Osteoblast (primary cell): Measurements from ENCODE around the gene CHRNB1. TPM values are rescaled to one million over a fixed set of nuclear protein-coding genes. Genes with fewer than 3 reads are reported as not detected.

Experiments used
- DNase-seq: peaks from one replicate; pipeline ENCODE4 v3.0.0; 2011; ENCODE audit warnings: low spot score, mixed read lengths; ENCODE audit not compliant: insufficient read length; ENCODE audit errors: missing footprints
- H2AFZ ChIP-seq: 2 replicates; pipeline ENCODE4 v1.6.0; 2011; ENCODE audit warnings: mild to moderate bottlenecking, low read length
- H3K27ac ChIP-seq: 2 replicates; pipeline ENCODE4 v1.5.1; 2011; ENCODE audit warnings: mild to moderate bottlenecking, low read depth, low read length, moderate library complexity
- H3K27me3 ChIP-seq: 2 replicates; pipeline ENCODE4 v1.6.0; 2012; ENCODE audit warnings: mild to moderate bottlenecking, control low read depth, inconsistent platforms, low read length, moderate library complexity; ENCODE audit not compliant: insufficient read depth
- H3K36me3 ChIP-seq: 2 replicates; pipeline ENCODE4 v1.5.1; 2011; ENCODE audit warnings: mild to moderate bottlenecking, low read length, control low read depth, moderate library complexity; ENCODE audit not compliant: insufficient read depth
- H3K4me1 ChIP-seq: 2 replicates; pipeline ENCODE4 v1.5.1; 2011; ENCODE audit warnings: mild to moderate bottlenecking, low read length, control low read depth, moderate library complexity; ENCODE audit not compliant: insufficient read depth
- H3K4me2 ChIP-seq: 2 replicates; pipeline ENCODE4 v1.6.0; 2011; ENCODE audit warnings: mild to moderate bottlenecking, low read length; ENCODE audit not compliant: insufficient read depth
- H3K4me3 ChIP-seq: fragments of 200-600 bp; sonication (generic); 3 replicates; pipeline ENCODE4 v1.5.1; 2012; ENCODE audit warnings: mild to moderate bottlenecking, low read length, inconsistent platforms; ENCODE audit not compliant: insufficient read depth
- H3K79me2 ChIP-seq: 2 replicates; pipeline ENCODE4 v1.6.0; 2012; ENCODE audit warnings: mild to moderate bottlenecking, low read length, control low read depth, inconsistent platforms; ENCODE audit not compliant: insufficient read depth
- H3K9me3 ChIP-seq: 2 replicates; pipeline ENCODE4 v1.5.1; 2011; ENCODE audit warnings: low read depth, low read length, control low read depth
- H4K20me1 ChIP-seq: 2 replicates; pipeline ENCODE4 v1.6.0; 2012; ENCODE audit warnings: mild to moderate bottlenecking, low read length, control low read depth; ENCODE audit not compliant: insufficient read depth
- total RNA-seq: library from RNA; depleted of rRNA; stranded (reverse); fragments of >200 nt; gene quantifications from 2 replicates; pipeline ENCODE4 v1.2.3, GENCODE V29; 2012
- TF ChIP-seq, protein P1 (sequence below): IDR thresholded peaks from 2 replicates; pipeline ENCODE4 v1.5.1; 2011; ENCODE audit warnings: mild to moderate bottlenecking, low read depth, low read length, moderate library complexity; ENCODE audit errors: extremely low read depth

Gene CHRNB1
- total RNA-seq, 1 donor, result 5.4 TPM

DNA sequence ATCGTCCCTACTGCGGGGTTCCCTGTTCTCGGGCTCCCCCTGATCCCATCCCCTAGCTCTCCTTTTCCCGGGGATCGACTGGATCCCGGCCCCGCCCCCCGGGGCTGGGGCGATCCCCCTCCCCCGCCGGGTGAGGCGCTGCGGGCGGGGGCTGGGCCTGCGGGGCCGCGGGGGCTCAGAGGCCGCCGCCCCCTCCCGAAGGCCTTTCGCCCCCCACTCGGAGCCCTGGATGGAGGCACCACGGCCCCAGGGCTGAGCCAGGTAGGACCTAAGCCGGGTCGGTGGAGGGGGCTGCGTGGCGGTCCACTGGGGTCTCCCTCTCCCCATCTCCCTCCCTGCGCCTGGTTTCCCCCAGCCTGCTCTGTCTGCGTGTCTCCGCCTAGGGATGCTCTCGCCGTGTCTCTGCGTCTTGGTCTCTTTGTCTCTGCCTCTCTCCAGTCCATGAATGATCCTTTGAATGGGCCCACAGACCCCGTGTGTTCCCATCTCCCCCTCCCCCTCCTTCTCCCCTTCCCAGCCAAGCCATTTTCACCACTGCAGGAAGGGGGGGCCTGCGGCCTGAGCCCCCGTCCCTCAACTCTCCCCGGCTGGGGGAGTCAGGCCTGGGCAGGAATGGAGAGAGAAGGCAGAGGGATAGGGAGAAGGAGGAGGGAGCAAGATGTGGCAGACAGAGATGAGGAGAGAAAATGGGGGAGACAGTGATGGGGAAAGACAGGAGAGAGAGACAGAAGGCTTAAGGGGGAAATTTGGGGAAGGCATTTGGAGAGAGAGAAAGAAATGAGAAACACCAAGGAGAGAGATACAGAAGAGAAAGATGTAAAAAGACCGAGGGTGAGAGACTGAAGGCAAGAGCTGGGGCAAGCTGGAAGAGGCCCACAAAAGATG is 39.3 kb upstream of the CHRNB1 start:
- H3K27ac ChIP-seq, result peak overlapping the region; percentile 51

DNA sequence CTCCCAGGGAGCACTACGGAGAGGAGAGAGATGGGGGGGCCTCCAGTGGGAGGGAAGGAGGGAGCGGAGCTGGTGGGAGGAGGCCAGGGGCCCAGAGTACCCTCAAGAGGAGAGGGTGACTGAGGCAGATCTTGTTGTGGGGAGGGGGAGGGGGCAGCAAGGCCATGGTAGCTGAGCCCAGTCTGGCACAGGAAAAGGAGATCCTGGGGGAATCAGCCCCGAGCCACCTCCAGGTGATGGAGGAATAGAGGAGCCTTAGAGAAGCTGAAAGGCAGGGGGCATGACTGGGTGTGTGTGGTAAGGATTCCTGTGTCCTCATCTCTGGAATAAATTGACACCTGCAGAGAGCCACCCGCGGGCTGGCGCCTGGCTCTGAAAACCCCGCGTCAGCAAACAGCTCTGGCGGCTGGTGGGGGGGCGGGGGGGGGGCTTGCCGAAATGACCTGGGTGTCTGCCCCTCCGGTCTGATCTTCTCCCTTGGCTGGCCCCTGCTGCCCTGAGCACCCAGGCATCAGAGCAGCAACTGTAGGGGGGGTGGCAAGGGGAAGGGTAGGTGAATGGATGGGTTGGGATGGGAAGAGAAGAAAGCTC is 38.5 kb upstream of the CHRNB1 start:
- TF ChIP-seq, protein P1, sequence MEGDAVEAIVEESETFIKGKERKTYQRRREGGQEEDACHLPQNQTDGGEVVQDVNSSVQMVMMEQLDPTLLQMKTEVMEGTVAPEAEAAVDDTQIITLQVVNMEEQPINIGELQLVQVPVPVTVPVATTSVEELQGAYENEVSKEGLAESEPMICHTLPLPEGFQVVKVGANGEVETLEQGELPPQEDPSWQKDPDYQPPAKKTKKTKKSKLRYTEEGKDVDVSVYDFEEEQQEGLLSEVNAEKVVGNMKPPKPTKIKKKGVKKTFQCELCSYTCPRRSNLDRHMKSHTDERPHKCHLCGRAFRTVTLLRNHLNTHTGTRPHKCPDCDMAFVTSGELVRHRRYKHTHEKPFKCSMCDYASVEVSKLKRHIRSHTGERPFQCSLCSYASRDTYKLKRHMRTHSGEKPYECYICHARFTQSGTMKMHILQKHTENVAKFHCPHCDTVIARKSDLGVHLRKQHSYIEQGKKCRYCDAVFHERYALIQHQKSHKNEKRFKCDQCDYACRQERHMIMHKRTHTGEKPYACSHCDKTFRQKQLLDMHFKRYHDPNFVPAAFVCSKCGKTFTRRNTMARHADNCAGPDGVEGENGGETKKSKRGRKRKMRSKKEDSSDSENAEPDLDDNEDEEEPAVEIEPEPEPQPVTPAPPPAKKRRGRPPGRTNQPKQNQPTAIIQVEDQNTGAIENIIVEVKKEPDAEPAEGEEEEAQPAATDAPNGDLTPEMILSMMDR, result no peak
- Histone ChIP-seq H3K36me3 (peaks cover 22% of the 10 kb centered on the region), H3K9me3 (no peaks in the 10 kb centered on the region), H4K20me1 (peaks cover 6% of the 10 kb centered on the region), H3K4me2 (peak overlapping the region; percentile 83), H3K27me3 (no peaks in the 10 kb centered on the region), H3K4me1 (peaks cover 12% of the 10 kb centered on the region), H3K79me2 (peaks cover 10% of the 10 kb centered on the region), H3K4me3 (peak overlapping the region; percentile 85), H2AFZ (no peak overlapping the region), H3K27ac (no peak overlapping the region)
- DNase-seq, result no peak

More for the DNA sequence above, 39.3 kb upstream of the CHRNB1 start:
- TF ChIP-seq, protein P1, result no peak
- Histone ChIP-seq H3K36me3 (peaks cover 21% of the 10 kb centered on the region), H3K4me2 (peak overlapping the region; percentile 83), H3K27me3 (no peaks in the 10 kb centered on the region), H2AFZ (peak overlapping the region; percentile 82), H3K9me3 (no peaks in the 10 kb centered on the region), H3K4me3 (peak overlapping the region; percentile 85), H4K20me1 (peaks cover 6% of the 10 kb centered on the region), H3K4me1 (peaks cover 17% of the 10 kb centered on the region), H3K79me2 (peaks cover 10% of the 10 kb centered on the region)
- no peak for DNase-seq

- peaks cover 10% of the 10 kb centered on the region for H3K79me2 ChIP-seq
- TF ChIP-seq, protein P1, result no peak
- H3K36me3 ChIP-seq, result peaks cover 22% of the 10 kb centered on the region
- no peak for DNase-seq
- H3K4me2 ChIP-seq, result no peak overlapping the region
- H3K4me3 ChIP-seq, result no peak overlapping the region
- no peaks in the 10 kb centered on the region for H3K9me3 ChIP-seq
- peaks cover 12% of the 10 kb centered on the region for H3K4me1 ChIP-seq
- H3K27ac ChIP-seq, result no peak overlapping the region
- H2AFZ ChIP-seq, result no peak overlapping the region
- H4K20me1 ChIP-seq, result peaks cover 6% of the 10 kb centered on the region
- no peaks in the 10 kb centered on the region for H3K27me3 ChIP-seq
Measured at GRCh38 chr17:7407082-7407481, 37.8 kb upstream of the CHRNB1 start.
